T-helper 2 cell treated with Interferon-gamma antibody and Interleukin-4, amounts not matched to agents 5 μg/mL and 100 μg/mL, for 36 hours (primary cell): ENCODE measurements around the gene SLC26A11.
"Not testable (repeated sequence)": the region's sequence is repeated elsewhere in the genome, so short reads cannot be mapped to it uniquely, and the experiment has no call there.

Source experiments
- DNase-seq: peaks from one replicate; pipeline ENCODE4 v3.0.0; 2021; ENCODE audit warnings: low spot score
- H3K27ac Mint-ChIP-seq: one replicate; pipeline ENCODE4 v1.8.0; 2021; ENCODE audit warnings: mild to moderate bottlenecking, mixed read lengths
- H3K27me3 Mint-ChIP-seq: one replicate; pipeline ENCODE4 v1.8.0; 2021; ENCODE audit warnings: low read depth, mixed read lengths
- H3K36me3 Mint-ChIP-seq: one replicate; pipeline ENCODE4 v1.8.0; 2021; ENCODE audit warnings: low read depth, mixed read lengths
- H3K4me1 Mint-ChIP-seq: one replicate; pipeline ENCODE4 v1.8.0; 2021; ENCODE audit warnings: low read depth, mixed read lengths
- H3K4me3 Mint-ChIP-seq: one replicate; pipeline ENCODE4 v1.8.0; 2022; ENCODE audit warnings: mild to moderate bottlenecking, moderate library complexity, mixed read lengths
- H3K9me3 Mint-ChIP-seq: one replicate; pipeline ENCODE4 v1.8.0; 2021; ENCODE audit warnings: mixed read lengths

SLC26A11 gene

DNA sequence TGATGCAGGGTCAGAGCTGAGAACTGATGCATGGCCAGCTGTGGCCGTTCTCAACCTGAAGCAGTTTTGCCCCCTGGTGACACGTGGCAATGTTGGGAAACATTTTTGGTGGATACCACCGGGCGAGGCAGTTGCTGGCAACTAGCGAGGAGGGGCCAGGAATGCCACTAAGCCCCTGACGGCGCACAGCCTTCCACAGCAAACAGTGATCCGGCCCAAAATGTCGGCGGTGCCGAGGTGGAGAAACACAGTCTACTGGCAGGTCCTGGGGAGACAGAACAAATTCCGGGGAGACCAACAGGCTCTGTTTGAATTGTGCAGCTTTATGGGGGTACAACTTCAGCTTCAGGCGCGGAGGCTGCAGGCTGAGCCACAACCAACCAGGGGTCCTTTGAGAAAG, 8.2 kb downstream of the SLC26A11 start:
- Mint-ChIP-seq H3K4me1 (no peaks in the 10 kb centered on the region), H3K9me3 (peaks cover 17% of the 10 kb centered on the region), H3K36me3 (peaks cover 14% of the 10 kb centered on the region), H3K27me3 (no peaks in the 10 kb centered on the region), H3K4me3 (no peak overlapping the region), H3K27ac (no peak overlapping the region)
- DNase-seq: no peak

DNA sequence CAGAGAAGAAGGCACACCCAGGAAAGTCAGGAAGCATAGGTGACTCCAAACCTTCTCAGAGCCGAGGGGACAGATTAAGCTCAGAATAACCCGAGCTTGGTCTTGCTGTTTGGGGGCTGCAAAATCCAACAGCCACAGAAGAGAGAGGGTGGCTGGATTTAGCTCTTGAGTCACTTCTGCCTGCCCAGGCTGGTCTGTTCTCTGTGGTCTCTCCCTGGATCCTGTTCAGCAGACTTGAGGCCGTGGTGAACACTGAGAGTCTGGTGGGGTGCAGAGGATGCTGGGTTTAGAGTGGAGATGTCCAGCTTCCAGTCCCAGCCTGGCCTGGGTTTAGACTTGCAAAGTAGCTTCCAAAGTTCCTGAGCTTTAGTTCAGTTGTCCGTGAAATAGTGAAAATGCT, 8.8 kb downstream of the SLC26A11 start:
- Mint-ChIP-seq H3K27ac (no peak overlapping the region), H3K9me3 (peaks cover 20% of the 10 kb centered on the region), H3K4me3 (no peak overlapping the region), H3K4me1 (no peaks in the 10 kb centered on the region), H3K36me3 (peaks cover 16% of the 10 kb centered on the region), H3K27me3 (no peaks in the 10 kb centered on the region)
- no peak for DNase-seq

DNA sequence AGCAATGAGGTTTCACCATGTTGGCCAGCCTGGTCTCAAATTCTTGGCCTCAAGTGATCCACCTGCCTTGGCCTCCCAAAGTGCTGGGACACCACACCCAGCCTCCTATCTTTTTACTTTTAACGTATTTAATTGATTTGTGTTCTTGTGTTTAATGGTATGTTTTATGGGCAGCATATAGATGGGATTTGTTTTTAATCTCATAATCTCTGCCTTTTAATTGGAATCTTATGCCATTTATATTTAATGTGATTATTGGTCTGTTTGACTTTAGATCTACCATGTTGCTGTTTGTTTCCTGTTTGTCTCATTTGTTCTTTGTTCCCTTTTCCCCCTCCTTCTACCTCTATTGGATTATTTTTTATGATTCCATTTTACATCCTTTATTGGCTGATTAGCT, 12.2 kb downstream of the SLC26A11 start:
- no peaks in the 10 kb centered on the region for H3K4me1 Mint-ChIP-seq
- peaks cover 24% of the 10 kb centered on the region for H3K9me3 Mint-ChIP-seq
- H3K27me3 Mint-ChIP-seq: no peaks in the 10 kb centered on the region
- H3K36me3 Mint-ChIP-seq: peaks cover 20% of the 10 kb centered on the region
- no peak overlapping the region for H3K4me3 Mint-ChIP-seq
- DNase-seq: no peak
- H3K27ac Mint-ChIP-seq: no peak overlapping the region

DNA sequence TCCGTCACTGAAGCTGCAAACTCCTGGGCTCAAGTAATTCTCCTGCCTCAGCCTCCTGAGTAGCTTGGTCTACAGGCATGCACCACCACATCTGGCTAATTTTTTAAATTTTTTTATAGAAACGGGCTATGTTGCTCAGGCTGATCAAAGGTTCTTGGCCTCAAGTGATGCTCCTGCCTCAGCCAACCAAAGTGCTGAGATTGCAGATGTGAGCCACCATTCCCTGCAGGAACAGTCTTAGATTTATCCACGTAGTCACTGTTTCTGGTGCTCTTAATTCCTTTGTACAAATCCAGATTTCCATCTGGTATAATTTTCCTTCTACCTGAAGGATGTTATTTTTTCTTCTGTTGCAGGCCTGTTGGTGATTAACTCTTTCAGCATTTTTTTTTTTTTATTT, 13.0 kb downstream of the SLC26A11 start:
- Mint-ChIP-seq H3K4me1 (no peaks in the 10 kb centered on the region), H3K9me3 (peaks cover 24% of the 10 kb centered on the region), H3K27ac (no peak overlapping the region), H3K36me3 (peaks cover 20% of the 10 kb centered on the region), H3K4me3 (no peak overlapping the region), H3K27me3 (no peaks in the 10 kb centered on the region)
- DNase-seq: no peak

DNA sequence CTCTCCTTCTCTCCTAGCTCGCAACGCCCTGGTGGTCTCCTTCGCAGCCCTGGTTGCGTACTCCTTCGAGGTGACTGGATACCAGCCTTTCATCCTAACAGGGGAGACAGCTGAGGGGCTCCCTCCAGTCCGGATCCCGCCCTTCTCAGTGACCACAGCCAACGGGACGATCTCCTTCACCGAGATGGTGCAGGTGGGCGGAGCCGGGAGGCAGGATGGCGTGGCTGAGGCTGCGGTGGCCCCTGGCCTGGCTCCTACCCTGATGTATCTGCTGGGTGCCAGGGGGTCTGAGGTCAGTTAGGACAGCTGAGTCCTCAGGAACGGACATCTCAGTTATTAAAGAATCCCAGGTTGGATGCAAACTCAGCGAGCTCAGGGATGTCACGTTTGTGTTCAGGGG, 16.7 kb downstream of the SLC26A11 start:
- Mint-ChIP-seq H3K9me3 (peaks cover 18% of the 10 kb centered on the region), H3K27me3 (no peaks in the 10 kb centered on the region)

DNA sequence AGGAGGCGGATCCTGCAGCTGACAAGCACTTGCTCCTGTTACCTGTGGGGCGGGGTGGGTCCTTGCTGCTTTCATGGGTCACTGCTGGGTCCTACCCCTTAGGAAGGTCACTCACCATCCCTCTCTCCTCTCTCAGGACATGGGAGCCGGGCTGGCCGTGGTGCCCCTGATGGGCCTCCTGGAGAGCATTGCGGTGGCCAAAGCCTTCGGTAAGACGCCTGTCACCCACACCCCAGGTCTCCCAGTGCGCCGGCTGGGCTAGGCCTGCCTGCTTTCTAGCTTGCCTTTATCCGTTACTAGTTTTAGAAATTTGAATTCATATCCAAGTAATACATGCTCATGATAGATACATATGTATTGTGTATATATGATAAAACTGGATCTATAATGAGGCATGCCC, 17.2 kb downstream of the SLC26A11 start:
- no peaks in the 10 kb centered on the region for H3K27me3 Mint-ChIP-seq
- no peaks in the 10 kb centered on the region for H3K4me1 Mint-ChIP-seq
- no peak for DNase-seq
- H3K27ac Mint-ChIP-seq: no peak overlapping the region
- no peak overlapping the region for H3K4me3 Mint-ChIP-seq
- H3K9me3 Mint-ChIP-seq: peaks cover 16% of the 10 kb centered on the region
- peaks cover 13% of the 10 kb centered on the region for H3K36me3 Mint-ChIP-seq

More for the DNA sequence above, 16.7 kb downstream of the SLC26A11 start:
- DNase-seq: no peak
- Mint-ChIP-seq H3K27ac (no peak overlapping the region), H3K4me3 (no peak overlapping the region), H3K36me3 (peaks cover 13% of the 10 kb centered on the region), H3K4me1 (no peaks in the 10 kb centered on the region)

DNA sequence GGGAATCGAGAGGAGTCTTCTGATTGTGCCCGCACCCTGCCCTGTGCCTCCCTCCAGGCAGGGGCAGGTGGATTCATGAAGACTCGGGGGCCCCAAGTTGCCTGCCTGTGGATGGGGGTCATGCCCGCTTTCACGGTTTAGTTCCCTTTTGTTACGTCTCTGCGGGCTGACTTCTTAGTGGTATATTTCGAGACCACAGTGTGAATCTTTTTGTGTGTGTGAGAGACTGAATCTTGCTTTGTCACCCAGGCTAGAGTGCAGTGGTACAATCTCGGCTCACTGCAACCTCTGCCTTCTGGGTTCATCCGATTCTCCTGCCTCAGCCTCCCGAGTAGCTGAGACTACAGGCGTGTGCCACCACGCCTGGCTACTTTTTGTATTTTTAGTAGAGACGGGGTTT, 22.3 kb downstream of the SLC26A11 start:
- Mint-ChIP-seq H3K4me1 (no peaks in the 10 kb centered on the region), H3K27me3 (no peaks in the 10 kb centered on the region), H3K36me3 (no peaks in the 10 kb centered on the region), H3K4me3 (no peak overlapping the region), H3K9me3 (no peaks in the 10 kb centered on the region), H3K27ac (no peak overlapping the region)
- no peak for DNase-seq

DNA sequence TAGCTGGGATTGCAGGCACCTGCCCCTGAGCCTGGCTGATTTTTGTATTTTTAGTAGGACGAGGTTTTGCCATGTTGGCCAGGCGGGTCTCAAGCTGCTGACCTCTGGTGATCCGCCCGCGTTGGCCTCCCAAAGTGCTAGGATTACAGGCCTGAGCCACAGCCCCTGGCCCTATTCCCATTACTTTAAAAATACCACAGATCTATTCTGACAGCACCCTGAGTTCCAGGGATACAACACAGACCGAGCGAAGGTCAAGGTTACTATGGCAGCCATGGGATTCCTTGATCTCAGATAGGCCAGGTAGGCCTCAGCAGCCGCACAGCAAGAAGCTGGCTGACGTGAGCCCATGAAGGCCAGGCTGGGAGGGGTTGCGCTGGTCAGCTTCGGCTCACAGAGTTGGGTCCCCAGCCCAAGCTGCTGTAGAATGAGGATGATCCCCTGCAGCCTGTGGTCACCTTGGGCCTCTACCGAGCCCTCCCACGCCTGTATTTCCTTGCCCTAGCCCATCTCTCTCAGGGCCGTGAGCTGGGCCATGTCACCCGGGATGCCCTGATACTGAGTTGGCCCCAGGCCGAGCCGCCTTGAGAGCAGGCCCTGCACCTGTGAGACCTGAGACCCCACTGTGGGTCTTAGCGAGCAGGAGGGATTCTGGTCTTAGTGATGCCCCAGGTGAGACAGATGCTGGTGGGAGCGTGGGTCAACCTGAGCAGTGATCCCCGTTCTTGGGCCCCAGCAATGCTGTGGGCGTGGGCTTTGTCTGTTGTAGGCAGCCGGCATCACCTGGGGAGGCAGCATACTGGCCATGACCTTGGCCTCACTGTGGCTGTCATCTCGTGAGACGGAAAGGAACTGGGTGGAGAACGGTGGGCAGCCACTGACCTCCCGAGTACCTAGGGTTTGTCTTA, 23.6 kb downstream of the SLC26A11 start:
- H3K27me3 Mint-ChIP-seq: no peaks in the 10 kb centered on the region
- no peak overlapping the region for H3K4me3 Mint-ChIP-seq
- no peaks in the 10 kb centered on the region for H3K36me3 Mint-ChIP-seq
- H3K4me1 Mint-ChIP-seq: no peaks in the 10 kb centered on the region
- no peaks in the 10 kb centered on the region for H3K9me3 Mint-ChIP-seq
- DNase-seq: no peak
- H3K27ac Mint-ChIP-seq: no peak overlapping the region

DNA sequence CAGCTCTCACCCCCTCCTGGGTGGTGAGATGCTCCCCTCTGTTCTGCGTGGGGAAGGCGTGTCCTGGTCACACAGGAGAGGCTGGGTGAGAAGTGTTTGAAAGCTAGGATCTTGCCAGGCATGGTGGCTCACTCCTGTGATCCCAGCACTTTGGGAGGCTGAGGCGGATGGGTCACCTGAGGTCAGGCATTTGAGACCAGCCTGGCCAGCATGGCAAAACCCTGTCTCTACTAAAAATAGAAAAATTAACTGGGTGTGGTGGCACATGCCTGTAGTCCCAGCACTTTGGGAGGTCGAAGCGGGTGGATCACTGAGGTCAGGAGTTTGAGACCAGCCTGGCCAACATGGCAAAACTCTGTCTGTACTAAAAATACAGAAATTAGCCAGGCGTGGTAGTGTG, 24.2 kb downstream of the SLC26A11 start:
- not testable (repeated sequence) for H3K9me3 Mint-ChIP-seq, H3K4me3 Mint-ChIP-seq, H3K27ac Mint-ChIP-seq, H3K4me1 Mint-ChIP-seq, DNase-seq, H3K27me3 Mint-ChIP-seq, H3K36me3 Mint-ChIP-seq

DNA sequence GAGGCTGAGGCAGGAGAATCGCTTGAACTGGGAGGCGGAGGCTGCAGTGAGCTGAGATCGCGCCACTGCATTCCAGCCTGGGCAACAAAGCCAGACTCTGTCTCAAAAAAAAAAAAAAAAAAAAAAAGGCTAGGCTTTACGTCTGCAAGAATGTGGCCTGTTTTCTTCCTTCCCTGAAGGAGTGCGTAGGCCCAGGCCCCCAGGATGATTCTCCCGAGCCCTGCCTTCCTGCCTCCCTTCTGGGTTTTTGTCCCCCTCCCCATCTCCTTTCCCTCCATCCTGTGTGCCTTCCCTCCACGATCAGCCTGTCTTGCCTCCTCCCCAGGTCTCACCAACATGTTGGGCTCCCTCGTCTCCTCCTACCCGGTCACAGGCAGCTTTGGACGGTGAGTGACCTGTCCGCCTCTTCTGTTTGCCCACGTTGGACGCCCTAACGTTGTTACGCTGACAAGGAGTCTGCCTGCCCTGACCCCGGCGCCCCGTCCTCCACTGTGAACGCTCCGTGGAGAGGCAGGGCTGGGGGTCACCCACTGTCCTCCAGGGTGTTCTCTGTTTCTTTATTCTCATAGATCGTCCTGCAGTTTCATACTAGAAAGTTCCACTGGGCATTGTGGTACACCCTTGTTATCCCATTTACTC, 24.8 kb downstream of the SLC26A11 start:
- no peak overlapping the region for H3K27ac Mint-ChIP-seq
- H3K4me1 Mint-ChIP-seq: no peaks in the 10 kb centered on the region
- no peak for DNase-seq
- no peaks in the 10 kb centered on the region for H3K9me3 Mint-ChIP-seq
- no peaks in the 10 kb centered on the region for H3K27me3 Mint-ChIP-seq
- H3K4me3 Mint-ChIP-seq: no peak overlapping the region
- no peaks in the 10 kb centered on the region for H3K36me3 Mint-ChIP-seq

DNA sequence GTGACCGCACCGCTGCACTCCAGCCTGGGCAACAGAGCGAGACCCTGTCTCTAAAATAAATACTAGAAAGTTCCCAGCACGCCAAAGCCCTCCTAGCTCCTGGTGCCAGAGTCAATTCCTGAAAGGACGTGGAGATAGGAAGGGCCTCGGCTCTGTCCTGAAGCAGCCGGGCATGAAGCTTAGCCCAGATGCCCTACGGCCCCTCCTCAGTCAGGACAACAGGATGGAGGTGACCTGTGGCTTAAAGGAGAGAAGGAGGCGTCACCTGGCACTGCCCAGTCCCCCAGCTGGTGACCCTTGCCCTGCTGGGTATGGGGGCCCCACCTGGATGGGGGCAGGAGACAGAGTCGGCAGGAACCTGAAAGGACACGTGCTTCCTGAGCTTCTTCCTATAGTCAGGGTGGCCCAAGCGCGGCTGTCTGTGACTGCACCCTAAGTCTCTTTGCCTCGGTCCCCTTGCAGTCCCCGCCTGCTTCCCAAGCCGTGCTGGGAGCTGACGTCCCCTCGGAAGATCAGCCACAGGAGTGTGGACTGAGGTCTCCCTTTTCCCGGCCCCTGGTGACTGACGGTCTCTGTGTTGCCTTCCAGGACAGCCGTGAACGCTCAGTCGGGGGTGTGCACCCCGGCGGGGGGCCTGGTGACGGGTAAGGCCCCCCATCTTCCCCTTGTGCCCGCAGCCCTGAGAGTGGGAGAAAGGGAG, 25.5 kb downstream of the SLC26A11 start:
- no peaks in the 10 kb centered on the region for H3K36me3 Mint-ChIP-seq
- no peaks in the 10 kb centered on the region for H3K9me3 Mint-ChIP-seq
- H3K4me1 Mint-ChIP-seq: no peaks in the 10 kb centered on the region
- H3K27me3 Mint-ChIP-seq: no peaks in the 10 kb centered on the region
- H3K27ac Mint-ChIP-seq: no peak overlapping the region
- H3K4me3 Mint-ChIP-seq: no peak overlapping the region
- no peak for DNase-seq

DNA sequence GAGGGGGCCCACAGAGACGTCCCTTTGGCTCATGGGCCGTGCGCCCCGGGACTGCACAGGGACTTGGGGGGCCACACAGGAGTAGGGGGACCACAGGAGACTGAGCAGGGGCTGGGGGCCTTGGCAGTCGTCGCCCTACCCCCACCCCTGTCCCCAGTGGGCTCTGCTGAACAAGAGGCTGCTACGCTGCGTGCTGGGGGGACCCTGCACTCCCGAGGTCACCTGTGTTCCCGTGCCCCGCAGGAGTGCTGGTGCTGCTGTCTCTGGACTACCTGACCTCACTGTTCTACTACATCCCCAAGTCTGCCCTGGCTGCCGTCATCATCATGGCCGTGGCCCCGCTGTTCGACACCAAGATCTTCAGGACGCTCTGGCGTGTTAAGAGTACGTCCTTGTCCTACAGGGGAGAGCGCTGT, 26.0 kb downstream of the SLC26A11 start:
- Mint-ChIP-seq H3K4me3 (no peak overlapping the region), H3K9me3 (no peaks in the 10 kb centered on the region), H3K4me1 (no peaks in the 10 kb centered on the region), H3K27ac (no peak overlapping the region), H3K36me3 (no peaks in the 10 kb centered on the region), H3K27me3 (no peaks in the 10 kb centered on the region)
- no peak for DNase-seq

DNA sequence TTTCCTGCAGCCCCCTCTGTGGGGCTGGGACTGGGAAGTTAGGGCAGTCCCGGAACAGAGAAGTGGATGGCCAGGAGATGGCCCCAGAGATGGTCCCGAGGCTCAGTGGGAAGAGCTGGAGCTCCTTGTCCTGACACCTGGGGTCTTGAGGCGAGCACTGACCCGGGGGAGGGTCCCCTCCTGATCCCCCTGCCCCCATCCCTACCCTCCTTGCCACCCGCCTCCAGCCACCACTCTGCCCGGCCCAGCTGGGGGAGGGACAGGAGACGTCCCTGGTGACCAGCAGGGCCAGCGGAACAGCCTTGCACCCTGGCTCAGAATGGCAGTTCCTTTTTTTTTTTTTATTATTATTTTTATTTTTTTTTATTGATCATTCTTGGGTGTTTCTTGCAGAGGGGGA, 26.5 kb downstream of the SLC26A11 start:
- H3K4me3 Mint-ChIP-seq: no peak overlapping the region
- no peaks in the 10 kb centered on the region for H3K36me3 Mint-ChIP-seq
- H3K27me3 Mint-ChIP-seq: no peaks in the 10 kb centered on the region
- no peaks in the 10 kb centered on the region for H3K4me1 Mint-ChIP-seq
- H3K27ac Mint-ChIP-seq: no peak overlapping the region
- DNase-seq: no peak
- no peaks in the 10 kb centered on the region for H3K9me3 Mint-ChIP-seq

DNA sequence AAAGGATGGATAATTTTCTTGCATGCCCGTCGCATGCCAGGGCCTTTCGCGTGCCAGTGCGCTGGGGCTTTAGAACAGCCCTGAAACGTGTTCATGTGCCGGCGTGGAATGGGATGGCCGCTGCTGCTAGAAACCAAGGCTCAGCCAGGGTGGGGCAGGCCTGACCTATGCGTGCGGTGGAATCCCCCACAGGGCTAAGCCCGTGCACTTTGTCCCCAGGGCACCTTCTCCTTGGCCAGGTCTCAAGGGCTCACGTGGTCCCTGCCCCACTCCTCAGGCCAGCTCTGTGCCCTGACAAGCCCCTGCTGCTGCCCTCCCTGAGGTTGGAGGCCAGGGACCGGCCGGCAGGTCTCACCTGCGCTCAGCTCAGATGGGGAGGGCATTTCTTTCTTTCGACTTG, 27.3 kb downstream of the SLC26A11 start:
- H3K36me3 Mint-ChIP-seq: no peaks in the 10 kb centered on the region

More for the DNA sequence above, 27.3 kb downstream of the SLC26A11 start:
- no peak for DNase-seq
- H3K27me3 Mint-ChIP-seq: no peaks in the 10 kb centered on the region
- peaks cover 1% of the 10 kb centered on the region for H3K4me1 Mint-ChIP-seq
- no peaks in the 10 kb centered on the region for H3K9me3 Mint-ChIP-seq
- H3K4me3 Mint-ChIP-seq: no peak overlapping the region
- H3K27ac Mint-ChIP-seq: no peak overlapping the region
